K562 (cell line): ENCODE measurements around the gene IPO7. TPM values are rescaled to one million over a fixed set of nuclear protein-coding genes. Genes with fewer than 3 reads are reported as not detected.

ENCODE experiments used
- ATF4 ChIP-seq: fragments of 450-650 bp; formaldehyde crosslinking; IDR thresholded peaks from 2 replicates; pipeline ENCODE4 v1.4.0; 2022; ENCODE audit warnings: mild to moderate bottlenecking, moderate library complexity
- PRMT5 ChIP-seq: sonication (generic); formaldehyde crosslinking; IDR thresholded peaks from 2 replicates; pipeline ENCODE4 v1.5.0; 2020; ENCODE audit warnings: missing genetic modification reagents
- RBM22 ChIP-seq: fragments of 200-400 bp; formaldehyde crosslinking; IDR thresholded peaks from 2 replicates; pipeline ENCODE4 v1.6.1; 2018; ENCODE audit warnings: low read length, low read depth; ENCODE audit not compliant: poor library complexity, severe bottlenecking
- SP2 ChIP-seq: IDR thresholded peaks from 2 replicates; pipeline ENCODE4 v1.6.1; 2011; ENCODE audit warnings: mild to moderate bottlenecking, low read depth, low read length, moderate library complexity; ENCODE audit not compliant: poor library complexity, severe bottlenecking; ENCODE audit errors: extremely low read depth
- SRSF1 ChIP-seq: fragments of 200-400 bp; formaldehyde crosslinking; IDR thresholded peaks from 2 replicates; pipeline ENCODE4 v1.6.1; 2017; ENCODE audit warnings: mild to moderate bottlenecking, low read depth, low read length, moderate library complexity
- ZBED1 ChIP-seq: IDR thresholded peaks from 2 replicates; pipeline ENCODE4 v1.6.1; 2014
- ZNF507 ChIP-seq: conservative IDR thresholded peaks from 2 replicates; pipeline ENCODE4 v1.6.1; 2017; ENCODE audit warnings: missing genetic modification characterization, missing compliant biosample characterization
- polyA plus RNA-seq, 8 experiments: library from polyadenylated mRNA; depleted of rRNA in 4 of 8; stranded (reverse) in 5 of 8; unstranded in 3 of 8; fragments of >200 nt; fragmentation: Nextera tagmentation in 2 of 8; fragmentation: Illumina TruSeq in 1 of 8; extraction: Ambion mirVana in 2 of 8; extraction: Trizol in 1 of 8; gene quantifications; 2 replicates each; pipeline versions ENCODE4 v1.2.1 to v1.2.3, GENCODE V29; 2011 to 2014; ENCODE audit warnings: inconsistent platforms in 1 of 8, missing spikeins in 1 of 8
- total RNA-seq, 7 experiments: library from RNA; depleted of rRNA in 6 of 7; stranded (reverse); fragments of >200 nt in 6 of 7; fragmentation: Illumina TruSeq in 2 of 7; extraction: Trizol in 2 of 7; gene quantifications; 2 replicates each; pipeline versions ENCODE4 v1.2.1 to v1.2.3, GENCODE V29; 2011 to 2021; ENCODE audit warnings: low replicate concordance in 1 of 7
- TF ChIP-seq, protein P1 (sequence below): sonication (generic); formaldehyde crosslinking; IDR thresholded peaks from 2 replicates; pipeline ENCODE4 v1.8.0; 2022; ENCODE audit warnings: mild to moderate bottlenecking, missing genetic modification reagents
- TF ChIP-seq, protein P2 (sequence below): fragments of 200-600 bp; sonication (generic); IDR thresholded peaks from one replicate; pipeline ENCODE4 v1.6.1; 2012; ENCODE audit warnings: mild to moderate bottlenecking, low read depth, low read length, inconsistent platforms

The IPO7 gene
- total and polyA plus RNA-seq, 9 of the 15 experiments (the other 6 are each of a cell fraction or from before 2014, with no cell fraction given): 23.6 to 138 (median 110) TPM

DNA sequence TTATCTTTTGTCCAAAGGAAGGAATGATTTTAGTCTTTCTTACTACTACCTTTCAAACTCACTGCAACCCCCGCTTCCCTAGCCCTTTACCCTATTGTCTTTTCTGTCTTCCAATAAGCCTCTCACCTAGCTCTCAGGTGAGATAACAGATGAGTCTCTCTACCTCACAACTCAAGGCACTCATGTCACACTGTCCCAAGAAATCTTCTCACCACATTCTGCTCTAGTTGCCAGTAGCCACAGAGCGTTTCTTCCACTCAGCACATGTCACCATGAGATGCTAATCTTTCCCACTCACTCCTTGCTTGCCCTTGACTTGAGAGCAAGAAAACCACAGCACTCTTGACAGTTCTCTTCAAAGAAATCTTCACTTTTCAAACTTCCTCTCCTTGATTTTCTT is 37.4 kb upstream of the IPO7 start (continued):
- TF ChIP-seq RBM22 (no peak), ZNF507 (tag) (no peak), ZBED1 (no peak), SRSF1 (no peak), PRMT5 (CRISPR knock-in tag) (no peak), ATF4 (CRISPR knock-in tag) (no peak), SP2 (no peak)
- TF ChIP-seq, protein P1, sequence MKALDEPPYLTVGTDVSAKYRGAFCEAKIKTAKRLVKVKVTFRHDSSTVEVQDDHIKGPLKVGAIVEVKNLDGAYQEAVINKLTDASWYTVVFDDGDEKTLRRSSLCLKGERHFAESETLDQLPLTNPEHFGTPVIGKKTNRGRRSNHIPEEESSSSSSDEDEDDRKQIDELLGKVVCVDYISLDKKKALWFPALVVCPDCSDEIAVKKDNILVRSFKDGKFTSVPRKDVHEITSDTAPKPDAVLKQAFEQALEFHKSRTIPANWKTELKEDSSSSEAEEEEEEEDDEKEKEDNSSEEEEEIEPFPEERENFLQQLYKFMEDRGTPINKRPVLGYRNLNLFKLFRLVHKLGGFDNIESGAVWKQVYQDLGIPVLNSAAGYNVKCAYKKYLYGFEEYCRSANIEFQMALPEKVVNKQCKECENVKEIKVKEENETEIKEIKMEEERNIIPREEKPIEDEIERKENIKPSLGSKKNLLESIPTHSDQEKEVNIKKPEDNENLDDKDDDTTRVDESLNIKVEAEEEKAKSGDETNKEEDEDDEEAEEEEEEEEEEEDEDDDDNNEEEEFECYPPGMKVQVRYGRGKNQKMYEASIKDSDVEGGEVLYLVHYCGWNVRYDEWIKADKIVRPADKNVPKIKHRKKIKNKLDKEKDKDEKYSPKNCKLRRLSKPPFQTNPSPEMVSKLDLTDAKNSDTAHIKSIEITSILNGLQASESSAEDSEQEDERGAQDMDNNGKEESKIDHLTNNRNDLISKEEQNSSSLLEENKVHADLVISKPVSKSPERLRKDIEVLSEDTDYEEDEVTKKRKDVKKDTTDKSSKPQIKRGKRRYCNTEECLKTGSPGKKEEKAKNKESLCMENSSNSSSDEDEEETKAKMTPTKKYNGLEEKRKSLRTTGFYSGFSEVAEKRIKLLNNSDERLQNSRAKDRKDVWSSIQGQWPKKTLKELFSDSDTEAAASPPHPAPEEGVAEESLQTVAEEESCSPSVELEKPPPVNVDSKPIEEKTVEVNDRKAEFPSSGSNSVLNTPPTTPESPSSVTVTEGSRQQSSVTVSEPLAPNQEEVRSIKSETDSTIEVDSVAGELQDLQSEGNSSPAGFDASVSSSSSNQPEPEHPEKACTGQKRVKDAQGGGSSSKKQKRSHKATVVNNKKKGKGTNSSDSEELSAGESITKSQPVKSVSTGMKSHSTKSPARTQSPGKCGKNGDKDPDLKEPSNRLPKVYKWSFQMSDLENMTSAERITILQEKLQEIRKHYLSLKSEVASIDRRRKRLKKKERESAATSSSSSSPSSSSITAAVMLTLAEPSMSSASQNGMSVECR (CRISPR knock-in tag): no peak
- TF ChIP-seq, protein P2, sequence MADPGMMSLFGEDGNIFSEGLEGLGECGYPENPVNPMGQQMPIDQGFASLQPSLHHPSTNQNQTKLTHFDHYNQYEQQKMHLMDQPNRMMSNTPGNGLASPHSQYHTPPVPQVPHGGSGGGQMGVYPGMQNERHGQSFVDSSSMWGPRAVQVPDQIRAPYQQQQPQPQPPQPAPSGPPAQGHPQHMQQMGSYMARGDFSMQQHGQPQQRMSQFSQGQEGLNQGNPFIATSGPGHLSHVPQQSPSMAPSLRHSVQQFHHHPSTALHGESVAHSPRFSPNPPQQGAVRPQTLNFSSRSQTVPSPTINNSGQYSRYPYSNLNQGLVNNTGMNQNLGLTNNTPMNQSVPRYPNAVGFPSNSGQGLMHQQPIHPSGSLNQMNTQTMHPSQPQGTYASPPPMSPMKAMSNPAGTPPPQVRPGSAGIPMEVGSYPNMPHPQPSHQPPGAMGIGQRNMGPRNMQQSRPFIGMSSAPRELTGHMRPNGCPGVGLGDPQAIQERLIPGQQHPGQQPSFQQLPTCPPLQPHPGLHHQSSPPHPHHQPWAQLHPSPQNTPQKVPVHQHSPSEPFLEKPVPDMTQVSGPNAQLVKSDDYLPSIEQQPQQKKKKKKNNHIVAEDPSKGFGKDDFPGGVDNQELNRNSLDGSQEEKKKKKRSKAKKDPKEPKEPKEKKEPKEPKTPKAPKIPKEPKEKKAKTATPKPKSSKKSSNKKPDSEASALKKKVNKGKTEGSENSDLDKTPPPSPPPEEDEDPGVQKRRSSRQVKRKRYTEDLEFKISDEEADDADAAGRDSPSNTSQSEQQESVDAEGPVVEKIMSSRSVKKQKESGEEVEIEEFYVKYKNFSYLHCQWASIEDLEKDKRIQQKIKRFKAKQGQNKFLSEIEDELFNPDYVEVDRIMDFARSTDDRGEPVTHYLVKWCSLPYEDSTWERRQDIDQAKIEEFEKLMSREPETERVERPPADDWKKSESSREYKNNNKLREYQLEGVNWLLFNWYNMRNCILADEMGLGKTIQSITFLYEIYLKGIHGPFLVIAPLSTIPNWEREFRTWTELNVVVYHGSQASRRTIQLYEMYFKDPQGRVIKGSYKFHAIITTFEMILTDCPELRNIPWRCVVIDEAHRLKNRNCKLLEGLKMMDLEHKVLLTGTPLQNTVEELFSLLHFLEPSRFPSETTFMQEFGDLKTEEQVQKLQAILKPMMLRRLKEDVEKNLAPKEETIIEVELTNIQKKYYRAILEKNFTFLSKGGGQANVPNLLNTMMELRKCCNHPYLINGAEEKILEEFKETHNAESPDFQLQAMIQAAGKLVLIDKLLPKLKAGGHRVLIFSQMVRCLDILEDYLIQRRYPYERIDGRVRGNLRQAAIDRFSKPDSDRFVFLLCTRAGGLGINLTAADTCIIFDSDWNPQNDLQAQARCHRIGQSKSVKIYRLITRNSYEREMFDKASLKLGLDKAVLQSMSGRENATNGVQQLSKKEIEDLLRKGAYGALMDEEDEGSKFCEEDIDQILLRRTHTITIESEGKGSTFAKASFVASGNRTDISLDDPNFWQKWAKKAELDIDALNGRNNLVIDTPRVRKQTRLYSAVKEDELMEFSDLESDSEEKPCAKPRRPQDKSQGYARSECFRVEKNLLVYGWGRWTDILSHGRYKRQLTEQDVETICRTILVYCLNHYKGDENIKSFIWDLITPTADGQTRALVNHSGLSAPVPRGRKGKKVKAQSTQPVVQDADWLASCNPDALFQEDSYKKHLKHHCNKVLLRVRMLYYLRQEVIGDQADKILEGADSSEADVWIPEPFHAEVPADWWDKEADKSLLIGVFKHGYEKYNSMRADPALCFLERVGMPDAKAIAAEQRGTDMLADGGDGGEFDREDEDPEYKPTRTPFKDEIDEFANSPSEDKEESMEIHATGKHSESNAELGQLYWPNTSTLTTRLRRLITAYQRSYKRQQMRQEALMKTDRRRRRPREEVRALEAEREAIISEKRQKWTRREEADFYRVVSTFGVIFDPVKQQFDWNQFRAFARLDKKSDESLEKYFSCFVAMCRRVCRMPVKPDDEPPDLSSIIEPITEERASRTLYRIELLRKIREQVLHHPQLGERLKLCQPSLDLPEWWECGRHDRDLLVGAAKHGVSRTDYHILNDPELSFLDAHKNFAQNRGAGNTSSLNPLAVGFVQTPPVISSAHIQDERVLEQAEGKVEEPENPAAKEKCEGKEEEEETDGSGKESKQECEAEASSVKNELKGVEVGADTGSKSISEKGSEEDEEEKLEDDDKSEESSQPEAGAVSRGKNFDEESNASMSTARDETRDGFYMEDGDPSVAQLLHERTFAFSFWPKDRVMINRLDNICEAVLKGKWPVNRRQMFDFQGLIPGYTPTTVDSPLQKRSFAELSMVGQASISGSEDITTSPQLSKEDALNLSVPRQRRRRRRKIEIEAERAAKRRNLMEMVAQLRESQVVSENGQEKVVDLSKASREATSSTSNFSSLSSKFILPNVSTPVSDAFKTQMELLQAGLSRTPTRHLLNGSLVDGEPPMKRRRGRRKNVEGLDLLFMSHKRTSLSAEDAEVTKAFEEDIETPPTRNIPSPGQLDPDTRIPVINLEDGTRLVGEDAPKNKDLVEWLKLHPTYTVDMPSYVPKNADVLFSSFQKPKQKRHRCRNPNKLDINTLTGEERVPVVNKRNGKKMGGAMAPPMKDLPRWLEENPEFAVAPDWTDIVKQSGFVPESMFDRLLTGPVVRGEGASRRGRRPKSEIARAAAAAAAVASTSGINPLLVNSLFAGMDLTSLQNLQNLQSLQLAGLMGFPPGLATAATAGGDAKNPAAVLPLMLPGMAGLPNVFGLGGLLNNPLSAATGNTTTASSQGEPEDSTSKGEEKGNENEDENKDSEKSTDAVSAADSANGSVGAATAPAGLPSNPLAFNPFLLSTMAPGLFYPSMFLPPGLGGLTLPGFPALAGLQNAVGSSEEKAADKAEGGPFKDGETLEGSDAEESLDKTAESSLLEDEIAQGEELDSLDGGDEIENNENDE: no peak
